GM23338 (cell line): ENCODE data around the gene LXN. TPM values are rescaled to one million over a fixed set of nuclear protein-coding genes. Genes with fewer than 3 reads are reported as not detected.

Experiments used
- ATAC-seq: fragments of 200-7000 bp; cut with Tn5 transposase; 3 replicates; pipeline ENCODE4 v1.9.1; 2020
- DNase-seq: peaks from one replicate; pipeline ENCODE4 v3.0.0-alpha.2; 2015; ENCODE audit warnings: low spot score
- H2AFZ ChIP-seq: fragments of 200-600 bp; sonication (generic); 2 replicates; pipeline ENCODE4 v1.8.0; 2016; ENCODE audit warnings: antibody characterized with exemption, mild to moderate bottlenecking, moderate library complexity
- H3F3A ChIP-seq: fragments of 200-600 bp; sonication (generic); replicated peaks from 2 replicates; pipeline ENCODE4 v1.8.0; 2017; ENCODE audit warnings: antibody characterized with exemption, mixed run types, low read depth
- H3K27ac ChIP-seq: fragments of 200-600 bp; sonication (generic); 2 replicates; pipeline ENCODE4 v1.6.1; 2016; ENCODE audit warnings: low read depth
- H3K27me3 ChIP-seq: fragments of 200-600 bp; sonication (generic); 2 replicates; pipeline ENCODE4 v1.8.0; 2016; ENCODE audit warnings: mild to moderate bottlenecking, mixed run types, moderate library complexity; ENCODE audit not compliant: insufficient read depth
- H3K36me3 ChIP-seq: fragments of 200-600 bp; sonication (generic); 2 replicates; pipeline ENCODE4 v1.8.0; 2016; ENCODE audit warnings: mild to moderate bottlenecking; ENCODE audit not compliant: insufficient read depth
- H3K4me1 ChIP-seq: fragments of 200-600 bp; sonication (generic); 2 replicates; pipeline ENCODE4 v1.8.0; 2016; ENCODE audit warnings: mild to moderate bottlenecking, moderate library complexity; ENCODE audit not compliant: insufficient read depth
- H3K4me2 ChIP-seq: fragments of 200-600 bp; sonication (generic); 2 replicates; pipeline ENCODE4 v1.7.1; 2017; ENCODE audit warnings: mixed run types
- H3K4me3 ChIP-seq: fragments of 200-600 bp; sonication (generic); 2 replicates; pipeline ENCODE4 v1.6.1; 2016; ENCODE audit warnings: mixed run types
- H3K79me2 ChIP-seq: fragments of 200-600 bp; sonication (generic); replicated peaks from 2 replicates; pipeline ENCODE4 v1.8.0; 2017; ENCODE audit warnings: mild to moderate bottlenecking; ENCODE audit not compliant: insufficient read depth
- H3K9me2 ChIP-seq: fragments of 200-600 bp; sonication (generic); 2 replicates; pipeline ENCODE4 v1.8.0; 2017; ENCODE audit not compliant: insufficient read depth
- H4K20me1 ChIP-seq: fragments of 200-600 bp; sonication (generic); replicated peaks from 2 replicates; pipeline ENCODE4 v1.8.0; 2017; ENCODE audit warnings: mild to moderate bottlenecking; ENCODE audit not compliant: insufficient read depth
- H3K27ac Mint-ChIP-seq: 2 replicates; pipeline ENCODE4 v1.8.0; 2020; ENCODE audit warnings: inconsistent platforms, mild to moderate bottlenecking, moderate library complexity, mixed read lengths
- H3K27me3 Mint-ChIP-seq: 3 replicates; pipeline ENCODE4 v1.8.0; 2022; ENCODE audit warnings: low read depth, mild to moderate bottlenecking, moderate library complexity, mixed read lengths, inconsistent platforms; ENCODE audit not compliant: insufficient read depth, poor library complexity
- H3K36me3 Mint-ChIP-seq: 3 replicates; pipeline ENCODE4 v1.8.0; 2021; ENCODE audit warnings: low read depth, mild to moderate bottlenecking, inconsistent platforms, moderate library complexity, mixed read lengths
- H3K4me1 Mint-ChIP-seq: 3 replicates; pipeline ENCODE4 v1.8.0; 2020; ENCODE audit warnings: mild to moderate bottlenecking, inconsistent platforms, mixed read lengths
- H3K4me3 Mint-ChIP-seq: 3 replicates; pipeline ENCODE4 v1.8.0; 2021; ENCODE audit warnings: moderate library complexity, mild to moderate bottlenecking, inconsistent platforms, mixed read lengths
- H3K9me3 Mint-ChIP-seq: 3 replicates; pipeline ENCODE4 v1.8.0; 2020; ENCODE audit warnings: moderate library complexity, mild to moderate bottlenecking, inconsistent platforms, mixed read lengths
- CREB1 ChIP-seq: fragments of 250-450 bp; sonication (Bioruptor Pico); IDR thresholded peaks from 2 replicates; pipeline ENCODE4 v1.5.0; 2020; ENCODE audit warnings: low read depth, mild to moderate bottlenecking, moderate library complexity
- CTCF ChIP-seq, 2 experiments: fragments of 200-600 bp in 1 of 2; sonication (generic) in 1 of 2; conservative IDR thresholded peaks; 2 replicates each; pipeline versions ENCODE4 v1.5.1 to v1.6.1; 2016 to 2017; ENCODE audit warnings: antibody characterized with exemption in 2 of 2, low read depth in 2 of 2, mild to moderate bottlenecking in 2 of 2, moderate library complexity in 1 of 2
- EZH2 ChIP-seq: fragments of 200-600 bp; sonication (generic); IDR thresholded peaks from one replicate; pipeline ENCODE4 v1.8.0; 2017; ENCODE audit warnings: antibody characterized with exemption, mild to moderate bottlenecking, low read depth; ENCODE audit not compliant: unreplicated experiment
- EZH2phosphoT487 ChIP-seq: fragments of 200-600 bp; sonication (generic); IDR thresholded peaks from one replicate; pipeline ENCODE4 v1.8.1; 2018; ENCODE audit warnings: antibody characterized with exemption; ENCODE audit not compliant: unreplicated experiment
- JUNB ChIP-seq: IDR thresholded peaks from one replicate; pipeline ENCODE4 v1.6.1; 2016; ENCODE audit warnings: antibody characterized with exemption; ENCODE audit not compliant: unreplicated experiment
- NANOG ChIP-seq: IDR thresholded peaks from 2 replicates; pipeline ENCODE4 v1.6.1; 2016; ENCODE audit warnings: antibody characterized with exemption, borderline replicate concordance
- POLR2AphosphoS5 ChIP-seq: IDR thresholded peaks from 2 replicates; pipeline ENCODE4 v1.6.1; 2016; ENCODE audit warnings: antibody characterized with exemption, low read depth
- REST ChIP-seq: IDR thresholded peaks from one replicate; pipeline ENCODE4 v1.6.1; 2018; ENCODE audit warnings: antibody characterized with exemption; ENCODE audit not compliant: unreplicated experiment
- STAT1 ChIP-seq: IDR thresholded peaks from one replicate; pipeline ENCODE4 v1.6.1; 2016; ENCODE audit warnings: antibody characterized with exemption; ENCODE audit not compliant: unreplicated experiment
- ZNF114 ChIP-seq: fragments of 250-450 bp; sonication (Bioruptor Pico); IDR thresholded peaks from 2 replicates; pipeline ENCODE4 v1.5.0; 2020; ENCODE audit warnings: mild to moderate bottlenecking, moderate library complexity
- ZNF331 ChIP-seq: fragments of 250-450 bp; sonication (Bioruptor Pico); IDR thresholded peaks from 2 replicates; pipeline ENCODE4 v1.5.0; 2020; ENCODE audit warnings: low read depth, mild to moderate bottlenecking, moderate library complexity
- ZNF462 ChIP-seq: fragments of 250-450 bp; sonication (Bioruptor Pico); IDR thresholded peaks from 2 replicates; pipeline ENCODE4 v1.5.0; 2020; ENCODE audit warnings: mild to moderate bottlenecking, moderate library complexity
- polyA plus RNA-seq: library from polyadenylated mRNA; unstranded; fragments of >200 nt; fragmentation: Nextera tagmentation; extraction: Ambion mirVana; gene quantifications from 2 replicates; pipeline ENCODE4 v1.2.1, GENCODE V29; 2016
- total RNA-seq: library from RNA; depleted of rRNA; stranded (reverse); fragments of >200 nt; shearing (Covaris generic); gene quantifications from 2 replicates; pipeline ENCODE4 v1.2.3, GENCODE V29; 2014

Gene LXN
- total and polyA plus RNA-seq, 2 experiments from 2014 or later = 5.6 to 10.0 TPM

- TF ChIP-seq CTCF (conservative IDR thresholded peaks at IDR 0.05; ENCODE audit: low read depth in 2 of 2) (no peak), CREB1 (no peak), ZNF331 (CRISPR knock-in tag) (no peak), ZNF114 (no peak), JUNB (no peak), EZH2 (no peak), REST (no peak), STAT1 (no peak), EZH2phosphoT487 (no peak), NANOG (no peak)
Measured at GRCh38 chr3:158722108-158722507, 49.7 kb upstream of the LXN start (continued).

GRCh38 chr3:158718490-158719170 is 46.2 kb upstream of the LXN start:
- H3K4me2 ChIP-seq = no peak overlapping the region
- Mint-ChIP-seq H3K27me3 (peaks cover 4% of the 10 kb centered on the region), H3K4me3 (no peak overlapping the region), H3K36me3 (peaks cover 18% of the 10 kb centered on the region), H3K4me1 (peaks cover 13% of the 10 kb centered on the region), H3K9me3 (no peaks in the 10 kb centered on the region), H3K27ac (no peak overlapping the region)
- no peaks in the 10 kb centered on the region for H3K79me2 ChIP-seq
- H3F3A ChIP-seq = no peaks in the 10 kb centered on the region
- no peaks in the 10 kb centered on the region for H3K9me2 ChIP-seq
- no peaks in the 10 kb centered on the region for H3K36me3 ChIP-seq
- no peak overlapping the region for H3K4me3 ChIP-seq
- DNase-seq (no peak), ATAC-seq (no peak)
- H2AFZ ChIP-seq = no peak overlapping the region
- no peak overlapping the region for H3K27ac ChIP-seq
- no peaks in the 10 kb centered on the region for H3K4me1 ChIP-seq
- H3K27me3 ChIP-seq = no peaks in the 10 kb centered on the region
- no peaks in the 10 kb centered on the region; the same call in 1 of the 2 replicates for H4K20me1 ChIP-seq
- TF ChIP-seq STAT1 (no peak), POLR2AphosphoS5 (no peak), EZH2phosphoT487 (no peak), ZNF114 (no peak), NANOG (no peak), ZNF462 (CRISPR knock-in tag) (no peak)
